Hepatocyte (in vitro differentiated cells): ENCODE measurements around the gene SDK1.

ENCODE experiments used
- CTCF ChIP-seq: fragments of 200-600 bp; sonication (generic); IDR thresholded peaks from 2 replicates; pipeline ENCODE4 v1.5.1; 2016; ENCODE audit warnings: antibody characterized with exemption, mild to moderate bottlenecking; ENCODE audit not compliant: poor library complexity
- EZH2 ChIP-seq: fragments of 200-600 bp; sonication (generic); IDR thresholded peaks from 2 replicates; pipeline ENCODE4 v1.6.1; 2016; ENCODE audit warnings: antibody characterized with exemption, mild to moderate bottlenecking, borderline replicate concordance
- EZH2phosphoT487 ChIP-seq: fragments of 200-600 bp; sonication (generic); IDR thresholded peaks from one replicate; pipeline ENCODE4 v1.6.1; 2018; ENCODE audit warnings: antibody characterized with exemption, mild to moderate bottlenecking, low read depth, moderate library complexity; ENCODE audit not compliant: unreplicated experiment, severe bottlenecking

- TF ChIP-seq EZH2 (no peak), CTCF (no peak), EZH2phosphoT487 (no peak)
Measured at GRCh38 chr7:3548815-3549214, 247.8 kb downstream of the SDK1 start.
